Fibroblast of lung (primary cell): Measurements from ENCODE around the gene COL4A1.

Experiments
- EZH2 ChIP-seq: IDR thresholded peaks from 2 replicates; pipeline ENCODE4 v1.5.1; 2012; ENCODE audit warnings: low read length, control low read depth, mild to moderate bottlenecking; ENCODE audit errors: missing control alignments
- TF ChIP-seq, protein P1 (sequence below), 2 donors: IDR thresholded peaks in 1 of 2; conservative IDR thresholded peaks in 1 of 2; 1 replicate in 1 of 2; 2 replicates in 1 of 2; pipeline ENCODE4 v1.5.1; 2011 to 2012; ENCODE audit warnings: low read length in 2 of 2, control low read depth in 1 of 2, inconsistent platforms in 1 of 2, low read depth in 1 of 2, mild to moderate bottlenecking in 1 of 2

- TF ChIP-seq, protein P1, sequence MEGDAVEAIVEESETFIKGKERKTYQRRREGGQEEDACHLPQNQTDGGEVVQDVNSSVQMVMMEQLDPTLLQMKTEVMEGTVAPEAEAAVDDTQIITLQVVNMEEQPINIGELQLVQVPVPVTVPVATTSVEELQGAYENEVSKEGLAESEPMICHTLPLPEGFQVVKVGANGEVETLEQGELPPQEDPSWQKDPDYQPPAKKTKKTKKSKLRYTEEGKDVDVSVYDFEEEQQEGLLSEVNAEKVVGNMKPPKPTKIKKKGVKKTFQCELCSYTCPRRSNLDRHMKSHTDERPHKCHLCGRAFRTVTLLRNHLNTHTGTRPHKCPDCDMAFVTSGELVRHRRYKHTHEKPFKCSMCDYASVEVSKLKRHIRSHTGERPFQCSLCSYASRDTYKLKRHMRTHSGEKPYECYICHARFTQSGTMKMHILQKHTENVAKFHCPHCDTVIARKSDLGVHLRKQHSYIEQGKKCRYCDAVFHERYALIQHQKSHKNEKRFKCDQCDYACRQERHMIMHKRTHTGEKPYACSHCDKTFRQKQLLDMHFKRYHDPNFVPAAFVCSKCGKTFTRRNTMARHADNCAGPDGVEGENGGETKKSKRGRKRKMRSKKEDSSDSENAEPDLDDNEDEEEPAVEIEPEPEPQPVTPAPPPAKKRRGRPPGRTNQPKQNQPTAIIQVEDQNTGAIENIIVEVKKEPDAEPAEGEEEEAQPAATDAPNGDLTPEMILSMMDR (conservative IDR thresholded peaks at IDR 0.05 in 1 of 2, IDR thresholded peaks at IDR 0.05 in 1 of 2; ENCODE audit: low read depth in 1 of 2, low read length in 2 of 2), result no peak
- no peak for TF ChIP-seq EZH2
Observed at GRCh38 chr13:110318920-110319319, 12.0 kb upstream of the COL4A1 start.
